HTR-8/SVneo (cell line): Measurements from ENCODE around the gene KCNJ6.

Source experiments
- DNase-seq: peaks from one replicate; pipeline ENCODE4 v3.0.0; 2011; ENCODE audit warnings: low spot score, mixed read lengths; ENCODE audit not compliant: insufficient read length
- FAIRE-seq: peaks from 2 replicates; lab custom pipeline; 2011; peaks lifted over from hg19 to GRCh38; lab: Jason Lieb, UNC

Gene KCNJ6

DNA sequence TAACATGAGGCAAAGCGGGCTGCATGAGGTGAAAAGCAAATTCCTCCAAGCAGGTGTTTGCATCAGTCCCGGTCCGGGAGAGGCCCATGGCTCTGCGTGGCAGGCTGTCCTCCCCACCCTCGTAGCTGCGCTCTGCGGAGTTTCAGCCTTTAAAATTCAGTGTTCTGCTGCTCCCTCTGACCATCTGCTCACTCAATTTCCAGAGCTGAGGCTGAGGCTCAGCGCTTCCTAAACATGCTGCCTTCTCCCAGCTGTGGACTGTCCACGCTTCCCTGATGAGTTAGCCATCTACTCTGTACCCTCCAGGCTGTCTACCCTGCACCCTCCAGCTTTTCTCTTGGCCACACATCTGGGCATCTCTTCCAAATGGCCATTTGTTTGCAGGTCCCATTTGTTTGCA lies 87.7 kb downstream of the KCNJ6 start:
- no peak for FAIRE-seq
- DNase-seq, result no peak

DNA sequence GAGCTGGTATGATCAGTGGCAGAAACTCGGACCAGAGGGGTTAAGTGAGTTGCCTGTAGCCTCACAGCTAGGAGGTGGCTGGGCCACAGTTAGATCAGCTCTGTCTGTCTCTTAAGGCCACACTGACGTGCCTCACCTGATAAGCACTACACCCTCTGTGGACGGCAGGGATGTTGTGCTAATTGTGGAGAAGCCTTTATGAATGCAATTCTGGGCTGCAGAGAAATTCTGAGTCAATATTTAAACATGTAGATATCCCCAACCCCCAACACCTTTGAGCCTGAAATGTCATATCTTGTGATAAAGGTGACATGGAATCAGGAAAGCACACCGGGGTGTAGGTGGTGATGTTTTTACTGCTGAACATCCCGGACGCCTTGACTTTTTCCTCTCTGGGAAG lies 88.3 kb downstream of the KCNJ6 start:
- DNase-seq (no peak), FAIRE-seq (no peak)

DNA sequence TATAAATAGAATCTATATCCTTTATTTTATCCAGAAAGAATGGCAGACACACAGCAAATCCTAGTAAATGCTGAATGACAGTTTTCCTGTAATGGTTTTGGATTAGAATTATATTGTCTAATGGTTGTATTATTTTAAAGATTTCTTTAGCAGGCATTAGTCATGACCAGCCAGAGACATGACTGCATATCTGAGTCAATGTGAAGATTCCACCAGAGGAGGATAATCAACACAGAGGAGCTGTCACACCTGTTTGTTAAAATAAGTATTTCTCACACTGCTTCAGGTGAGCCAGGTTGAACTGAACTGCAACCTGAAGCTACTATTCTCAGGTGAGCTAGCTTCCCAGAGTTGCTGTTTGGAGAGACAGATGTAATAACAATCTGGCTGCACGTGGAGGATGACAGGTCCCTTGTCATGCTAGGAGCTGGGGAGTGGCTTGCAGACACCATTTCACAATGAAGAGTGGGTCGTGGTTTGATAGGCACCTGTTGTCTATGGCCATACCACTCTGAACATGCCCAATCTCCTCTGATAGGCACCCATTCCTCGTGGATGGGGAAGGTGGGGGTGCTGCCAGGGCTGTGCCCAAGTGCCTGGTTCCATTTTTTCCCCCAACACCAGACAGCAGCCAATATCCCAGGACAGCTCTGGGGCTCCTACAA lies 94.3 kb downstream of the KCNJ6 start:
- DNase-seq, result no peak
- no peak for FAIRE-seq

- FAIRE-seq (no peak), DNase-seq (no peak)
Measured at GRCh38 chr21:37821092-37821491, 95.2 kb downstream of the KCNJ6 start.

DNA sequence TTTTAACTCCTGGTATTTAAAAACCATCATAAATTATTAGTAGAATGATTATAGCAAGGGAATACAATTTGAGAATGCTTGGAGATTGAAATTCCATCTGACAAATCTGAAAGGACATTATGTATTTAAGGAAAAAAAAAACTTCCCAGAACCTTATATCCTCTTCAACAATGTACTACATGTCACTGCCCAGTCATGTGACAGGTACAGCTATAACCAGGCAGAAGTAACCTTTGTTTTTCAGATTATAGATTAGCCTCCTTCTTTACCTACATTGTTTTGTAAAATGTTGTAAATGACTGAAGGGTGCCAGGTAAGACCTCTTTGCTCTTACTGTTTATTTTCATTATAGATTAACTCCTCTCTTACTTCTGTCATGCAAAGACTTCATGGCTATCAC lies 96.9 kb downstream of the KCNJ6 start:
- FAIRE-seq, result no peak

GRCh38 chr21:37817242-37817641 lies 99.0 kb downstream of the KCNJ6 start:
- no peak for FAIRE-seq
- DNase-seq, result no peak

More for the DNA sequence above, 96.9 kb downstream of the KCNJ6 start:
- DNase-seq, result no peak

- DNase-seq (no peak), FAIRE-seq (no peak)
Measured at GRCh38 chr21:37815893-37816292, 100.4 kb downstream of the KCNJ6 start.

- no peak for DNase-seq
- no peak for FAIRE-seq
Measured at GRCh38 chr21:37811711-37812110, 104.5 kb downstream of the KCNJ6 start.

DNA sequence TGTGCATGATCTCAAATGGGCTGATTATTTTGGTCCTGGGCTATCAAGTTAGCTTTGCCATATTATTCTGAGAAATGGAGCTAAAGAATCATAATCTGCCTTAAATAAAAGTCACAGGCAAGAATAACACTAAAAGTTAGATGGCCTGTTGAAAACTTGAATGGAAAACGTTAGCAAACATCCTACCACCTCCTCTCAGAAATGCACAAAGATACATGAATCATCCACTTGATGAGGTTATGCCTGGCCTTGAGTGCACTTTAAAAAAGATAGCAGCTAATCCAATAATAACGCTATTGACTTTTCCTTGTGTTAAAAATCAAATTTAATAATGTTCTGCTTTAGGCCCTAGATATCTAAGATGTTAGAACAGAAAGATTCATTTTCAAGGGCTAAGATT lies 108.0 kb downstream of the KCNJ6 start:
- FAIRE-seq, result no peak
- DNase-seq, result no peak

- DNase-seq (no peak), FAIRE-seq (no peak)
Measured at GRCh38 chr21:37805266-37805665, 111.0 kb downstream of the KCNJ6 start.

- no peak for DNase-seq
- no peak for FAIRE-seq
Measured at GRCh38 chr21:37804001-37804400, 112.3 kb downstream of the KCNJ6 start.

DNA sequence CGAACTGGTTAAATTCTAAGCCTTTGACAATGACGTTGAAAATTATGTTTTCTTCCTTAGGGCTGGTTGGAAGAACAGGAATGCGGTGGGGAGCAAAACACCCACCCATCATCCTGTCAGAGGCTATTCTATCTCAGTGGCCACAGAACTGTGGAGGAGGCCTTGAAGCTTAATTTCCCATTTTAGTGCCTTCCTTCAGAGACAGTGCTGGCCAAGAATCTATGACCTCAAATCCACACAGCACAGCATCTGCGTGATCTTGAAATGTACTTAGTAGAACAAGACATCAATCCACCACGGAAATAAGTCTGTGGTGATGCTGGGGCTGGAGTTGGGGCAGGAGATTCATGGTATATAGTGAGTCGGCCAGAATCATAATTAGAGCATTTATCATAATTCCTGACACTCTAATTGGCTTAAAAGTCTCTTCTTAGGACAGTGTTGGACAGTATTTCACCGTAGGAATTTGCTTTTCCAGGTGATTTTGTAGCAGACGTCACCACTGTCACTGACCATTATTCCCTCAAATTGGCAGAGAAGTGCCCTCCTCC lies 113.1 kb downstream of the KCNJ6 start:
- no peak for DNase-seq
- FAIRE-seq, result no peak

GRCh38 chr21:37800456-37801061 lies 115.7 kb downstream of the KCNJ6 start:
- no peak for FAIRE-seq
- no peak for DNase-seq

DNA sequence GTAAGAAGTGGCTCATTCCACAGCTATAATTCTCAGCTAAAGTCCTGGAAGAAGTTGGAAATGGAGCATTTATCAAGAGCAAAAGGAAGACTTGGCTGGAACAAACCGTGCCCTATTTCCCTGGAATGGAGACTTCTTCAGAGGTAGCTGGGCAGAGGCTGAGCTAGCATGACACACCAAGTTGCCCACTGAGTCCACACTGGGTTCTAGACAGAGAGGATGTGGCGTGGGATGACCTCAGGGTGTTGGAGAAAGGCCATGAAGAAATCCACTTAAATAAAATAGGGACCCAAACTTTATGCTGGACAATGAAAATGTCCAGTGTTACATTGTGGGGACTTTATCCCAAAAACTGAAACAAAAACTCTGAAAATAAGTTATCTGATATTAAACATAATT lies 116.2 kb downstream of the KCNJ6 start:
- FAIRE-seq, result no peak
- no peak for DNase-seq

DNA sequence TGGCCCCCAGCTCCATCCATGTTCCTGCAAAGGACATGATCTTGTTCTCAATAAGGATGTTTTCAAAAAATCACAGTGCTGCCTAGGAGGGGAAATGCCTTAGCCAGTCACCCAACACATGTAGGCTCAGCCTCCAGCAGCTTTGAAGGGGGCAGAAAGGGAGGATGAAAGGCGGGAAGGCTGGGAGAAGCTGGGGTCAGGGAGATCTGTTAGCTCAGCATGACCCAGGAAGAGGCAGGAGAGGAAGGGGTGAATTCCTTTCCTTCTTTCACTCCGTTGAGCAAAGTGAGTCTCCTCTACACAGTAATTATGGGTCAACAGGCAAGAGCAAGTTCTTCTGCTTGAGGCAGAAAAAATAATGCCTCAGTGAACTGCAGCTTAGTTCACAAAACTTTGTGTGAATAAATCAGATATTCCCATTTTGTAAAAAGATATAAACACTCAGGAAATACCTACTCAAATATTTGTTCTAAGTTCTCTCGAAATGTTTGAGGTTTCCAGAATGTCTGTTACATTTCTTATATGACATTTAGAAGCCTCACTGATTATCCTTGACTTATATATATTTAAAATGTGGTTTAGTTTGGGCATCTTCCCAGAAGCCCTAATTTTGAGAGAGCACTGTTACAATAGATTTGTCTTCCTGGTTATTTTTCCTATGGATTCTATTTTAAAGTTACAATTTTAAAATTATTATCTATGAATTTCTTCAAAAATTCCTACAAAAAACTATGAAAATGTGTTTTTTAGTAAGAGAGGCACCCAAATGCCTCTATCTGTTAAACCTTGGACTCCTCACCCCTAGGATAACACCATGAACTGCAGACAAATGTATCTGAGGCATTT lies 116.8 kb downstream of the KCNJ6 start:
- no peak for FAIRE-seq
- DNase-seq, result no peak

- DNase-seq, result no peak
Measured at GRCh38 chr21:37797403-37797802, 118.9 kb downstream of the KCNJ6 start.

DNA sequence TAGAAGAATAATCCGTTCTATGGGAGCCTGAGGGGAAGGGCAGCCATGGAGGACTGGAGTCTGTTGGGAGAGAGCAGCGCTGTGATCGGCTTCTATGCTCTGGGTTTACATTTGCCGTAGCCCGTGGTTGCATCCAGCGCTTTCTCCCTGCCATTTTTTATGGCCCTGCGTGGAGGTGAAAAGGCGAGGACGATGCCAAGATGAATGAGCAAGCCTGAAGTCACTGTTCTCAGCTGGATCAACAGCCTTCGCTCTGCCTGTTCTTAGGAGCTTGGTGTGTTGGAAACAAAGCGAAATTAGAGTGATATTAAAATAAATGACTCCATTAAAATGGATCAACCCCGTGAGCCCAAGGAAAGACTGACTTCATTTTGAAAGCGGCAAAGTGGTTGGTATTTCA lies 120.2 kb downstream of the KCNJ6 start:
- DNase-seq (no peak), FAIRE-seq (no peak)

More at GRCh38 chr21:37797403-37797802, 118.9 kb downstream of the KCNJ6 start:
- no peak for FAIRE-seq

DNA sequence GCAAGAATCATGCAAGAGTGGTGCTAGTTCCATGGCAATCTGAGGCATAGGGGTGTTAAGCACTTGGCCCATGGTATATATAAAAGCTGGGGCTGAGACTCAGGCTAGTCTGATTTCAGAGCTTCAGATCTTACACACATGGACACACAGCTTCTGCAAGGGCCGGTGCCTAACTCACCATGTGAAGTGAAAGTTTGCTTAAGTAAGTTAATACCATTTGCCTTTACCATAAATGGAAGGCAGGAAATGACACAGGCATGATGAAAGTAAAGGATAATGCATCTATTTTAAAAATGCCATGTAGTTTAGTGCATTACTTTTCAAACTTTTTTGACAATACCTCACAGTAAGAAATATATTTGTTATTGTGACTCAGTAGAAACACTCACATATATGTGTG lies 122.6 kb downstream of the KCNJ6 start:
- no peak for DNase-seq
- no peak for FAIRE-seq

DNA sequence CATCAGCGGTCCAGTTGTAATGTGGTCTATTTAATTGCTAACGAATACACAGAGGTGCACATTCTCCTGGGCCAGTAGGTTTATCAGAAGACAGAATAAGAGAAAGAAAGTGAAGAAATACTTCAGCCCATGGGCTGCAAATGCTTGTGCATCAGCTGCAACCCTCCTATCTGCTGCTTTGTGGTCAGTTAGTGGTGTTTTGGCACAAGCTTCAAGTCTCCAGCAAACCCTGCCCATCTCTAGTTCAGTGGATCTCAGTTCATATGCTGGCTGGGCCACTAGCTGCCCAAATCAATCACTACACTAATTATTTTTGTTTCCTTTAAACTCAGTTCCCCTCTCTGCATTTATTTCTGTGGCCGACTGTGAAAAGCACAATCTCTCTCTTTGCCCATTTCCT lies 124.2 kb downstream of the KCNJ6 start:
- DNase-seq, result no peak
- FAIRE-seq, result no peak

GRCh38 chr21:37790905-37791304 lies 125.4 kb downstream of the KCNJ6 start:
- no peak for FAIRE-seq

DNA sequence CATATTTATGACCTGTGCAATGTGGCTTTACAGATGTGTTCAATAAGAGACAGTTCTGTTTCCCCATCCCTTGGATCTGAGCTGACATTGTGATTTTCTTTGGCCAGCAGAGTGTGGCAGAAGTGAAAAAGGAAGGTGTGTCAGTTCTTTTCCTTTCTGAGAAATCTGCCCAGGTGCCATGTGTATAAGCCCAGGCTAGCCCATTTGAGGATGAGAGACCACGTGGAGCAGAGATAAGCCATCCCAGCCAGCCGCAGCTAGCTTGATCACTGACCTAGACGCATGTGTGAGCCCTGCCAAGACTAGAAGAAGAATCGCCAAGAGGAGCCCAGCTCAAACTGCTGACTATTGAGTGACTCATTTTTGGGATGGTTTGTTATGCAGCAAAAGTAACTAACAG lies 127.8 kb downstream of the KCNJ6 start:
- no peak for FAIRE-seq

More at GRCh38 chr21:37790905-37791304, 125.4 kb downstream of the KCNJ6 start:
- DNase-seq, result no peak

More for the DNA sequence above, 127.8 kb downstream of the KCNJ6 start:
- DNase-seq, result no peak
